ENCODE data around the gene MYL5.

Gene MYL5

DNA sequence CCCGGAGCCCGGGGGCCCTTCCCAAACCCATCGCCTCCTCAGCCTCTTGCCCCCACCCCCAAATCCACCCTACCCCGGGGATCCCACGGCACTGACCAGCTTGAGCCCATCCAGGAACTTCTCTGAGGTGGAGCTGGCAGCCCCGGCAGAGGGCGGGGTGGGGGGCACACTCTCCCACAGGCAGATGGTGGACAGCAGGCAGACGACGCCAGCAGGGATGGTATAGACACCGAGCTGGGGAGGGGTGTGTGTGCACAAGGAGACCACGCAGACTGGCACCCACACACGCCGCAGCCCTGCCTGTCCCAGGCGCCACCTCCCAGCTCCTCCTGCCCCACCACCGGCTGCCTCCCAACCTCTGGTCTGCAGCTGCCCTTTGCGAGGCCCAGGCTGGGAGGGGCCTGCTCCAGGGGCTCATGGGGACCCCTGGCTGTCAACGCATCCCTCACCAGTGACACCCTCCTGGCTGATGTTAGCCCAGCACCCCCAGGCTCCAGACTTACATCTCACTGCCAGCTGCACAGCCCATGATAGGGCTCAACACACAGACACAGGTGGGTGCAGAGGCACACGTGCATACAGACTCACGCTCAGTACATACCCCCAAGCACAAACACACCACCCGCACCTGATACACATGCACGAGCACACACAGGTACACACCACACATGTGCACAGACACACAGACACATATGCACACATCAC lies 10.4 kb downstream of the MYL5 start:
- ChIA-PET POLR2A (interaction anchor here (0.7 to 1.6 kb wide), 2 partner anchors 11 to 13 kb away, joined by 4 read pairs; partner anchors contain the start of genes ATP5ME and MYL5), CTCF (interaction anchor here (0.6 to 1.9 kb wide), 7 partner anchors 10 to 333 kb away, joined by 3 to 6 read pairs (median 4); partner anchors contain the start of genes ATP5ME and MYL5)

DNA sequence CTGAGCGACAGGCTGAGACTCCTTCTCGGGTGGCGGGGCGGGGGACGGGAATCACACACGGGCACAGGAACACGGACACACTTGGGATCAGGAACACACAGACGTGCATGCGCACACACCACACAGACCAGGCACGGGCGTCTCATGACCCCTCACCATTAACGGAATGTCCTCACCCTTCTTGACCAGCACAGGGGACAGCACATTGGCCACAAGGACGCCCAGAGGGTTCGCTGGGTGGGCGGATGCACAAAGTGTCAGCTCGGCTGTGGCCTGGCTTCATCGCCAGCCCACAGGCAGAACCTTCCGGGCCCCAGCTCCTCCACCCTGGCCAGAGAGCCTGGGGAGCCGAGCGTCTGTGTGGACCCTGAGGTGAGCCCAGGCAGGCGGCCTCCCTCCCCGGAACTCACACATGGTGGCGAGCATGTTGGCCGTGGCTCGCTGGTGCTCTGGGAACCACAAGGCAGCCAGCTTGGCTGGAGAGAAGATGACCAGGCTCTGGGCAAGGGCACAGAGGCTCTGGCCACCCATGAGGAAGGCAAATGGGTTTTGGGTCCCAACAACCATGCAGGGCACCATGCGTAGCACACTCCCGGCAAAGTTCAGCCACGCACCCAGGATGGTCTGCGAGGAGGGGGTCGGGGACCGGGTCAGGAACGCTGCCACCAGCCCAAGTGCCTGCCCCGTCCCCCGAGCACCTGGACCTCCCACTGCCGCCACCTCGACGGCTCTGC lies 11.5 kb downstream of the MYL5 start:
- H3K36me3 ChIP-seq (ENCODE audit: control insufficient read depth in 2 of 2, insufficient read depth in 1 of 2, low read length in 2 of 2) = no peaks in the 10 kb centered on the region
- no peak overlapping the region for H3K27ac ChIP-seq (ENCODE audit: extremely low read depth, low read depth, low read length)
- POLR2A ChIA-PET = no interaction called here
- H3K4me1 ChIP-seq (ENCODE audit: control insufficient read depth, insufficient read depth, low read length) = no peaks in the 10 kb centered on the region
- CTCF ChIA-PET = interaction anchor here (1.3 kb wide), 1 partner anchor 14 kb away, joined by 6 read pairs; no protein-coding TSS in a partner anchor
- no peaks in the 10 kb centered on the region for H3K9me3 ChIP-seq (ENCODE audit: control insufficient read depth, insufficient read depth, low read depth, low read length)
- no peak overlapping the region for H3K4me3 ChIP-seq (ENCODE audit: low read depth, low read length)
- TF ChIP-seq PRDM6 (tag by site-specific recombination; IDR thresholded peaks at IDR 0.05) (no peak), ZSCAN23 (tag by site-specific recombination; IDR thresholded peaks at IDR 0.05) (no peak), ZNF335 (tag by site-specific recombination; conservative IDR thresholded peaks at IDR 0.05) (no peak), ZNF266 (tag by site-specific recombination; IDR thresholded peaks at IDR 0.05; ENCODE audit: low read depth) (no peak), ZNF341 (tag by site-specific recombination; IDR thresholded peaks at IDR 0.05; ENCODE audit: low read depth) (no peak), ZNF404 (tag by site-specific recombination; IDR thresholded peaks at IDR 0.05) (no peak), ZNF600 (tag by site-specific recombination; IDR thresholded peaks at IDR 0.05) (no peak)
- TF ChIP-seq, protein P1, sequence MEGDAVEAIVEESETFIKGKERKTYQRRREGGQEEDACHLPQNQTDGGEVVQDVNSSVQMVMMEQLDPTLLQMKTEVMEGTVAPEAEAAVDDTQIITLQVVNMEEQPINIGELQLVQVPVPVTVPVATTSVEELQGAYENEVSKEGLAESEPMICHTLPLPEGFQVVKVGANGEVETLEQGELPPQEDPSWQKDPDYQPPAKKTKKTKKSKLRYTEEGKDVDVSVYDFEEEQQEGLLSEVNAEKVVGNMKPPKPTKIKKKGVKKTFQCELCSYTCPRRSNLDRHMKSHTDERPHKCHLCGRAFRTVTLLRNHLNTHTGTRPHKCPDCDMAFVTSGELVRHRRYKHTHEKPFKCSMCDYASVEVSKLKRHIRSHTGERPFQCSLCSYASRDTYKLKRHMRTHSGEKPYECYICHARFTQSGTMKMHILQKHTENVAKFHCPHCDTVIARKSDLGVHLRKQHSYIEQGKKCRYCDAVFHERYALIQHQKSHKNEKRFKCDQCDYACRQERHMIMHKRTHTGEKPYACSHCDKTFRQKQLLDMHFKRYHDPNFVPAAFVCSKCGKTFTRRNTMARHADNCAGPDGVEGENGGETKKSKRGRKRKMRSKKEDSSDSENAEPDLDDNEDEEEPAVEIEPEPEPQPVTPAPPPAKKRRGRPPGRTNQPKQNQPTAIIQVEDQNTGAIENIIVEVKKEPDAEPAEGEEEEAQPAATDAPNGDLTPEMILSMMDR (tag by site-specific recombination; IDR thresholded peaks at IDR 0.05) = no peak

More for the DNA sequence above, 10.4 kb downstream of the MYL5 start:
- no peaks in the 10 kb centered on the region for H3K9me3 ChIP-seq (ENCODE audit: control insufficient read depth, insufficient read depth, low read depth, low read length)
- TF ChIP-seq, protein P1 (tag by site-specific recombination; IDR thresholded peaks at IDR 0.05) = no peak
- TF ChIP-seq ZFHX2 (tag by site-specific recombination; conservative IDR thresholded peaks at IDR 0.05) = no peak
- TF ChIP-seq ZNF529 (tag by site-specific recombination; IDR thresholded peaks at IDR 0.05; ENCODE audit: insufficient replicate concordance) = no peak
- TF ChIP-seq ZNF148 (tag by site-specific recombination; IDR thresholded peaks at IDR 0.05; ENCODE audit: borderline replicate concordance) = no peak
- TF ChIP-seq ZNF610 (tag by site-specific recombination; IDR thresholded peaks at IDR 0.05; ENCODE audit: borderline replicate concordance) = no peak
- TF ChIP-seq ZNF76 (tag by site-specific recombination; IDR thresholded peaks at IDR 0.05; ENCODE audit: borderline replicate concordance, low read depth) = no peak
- TF ChIP-seq ZNF560 (tag by site-specific recombination; IDR thresholded peaks at IDR 0.05; ENCODE audit: borderline replicate concordance) = no peak
- TF ChIP-seq ZNF521 (tag by site-specific recombination; IDR thresholded peaks at IDR 0.05) = no peak
- TF ChIP-seq ZNF777 (tag by site-specific recombination; IDR thresholded peaks at IDR 0.05; ENCODE audit: borderline replicate concordance) = no peak
- no peak for TF ChIP-seq ZIC2 (tag by site-specific recombination; IDR thresholded peaks at IDR 0.05)
- TF ChIP-seq FEZF1 (tag by site-specific recombination; IDR thresholded peaks at IDR 0.05) = no peak
- TF ChIP-seq INSM2 (tag by site-specific recombination; IDR thresholded peaks at IDR 0.05) = no peak
- TF ChIP-seq KLF8 (tag by site-specific recombination; IDR thresholded peaks at IDR 0.05) = no peak
- no peak for TF ChIP-seq IKZF3 (tag by site-specific recombination; IDR thresholded peaks at IDR 0.05)
- H3K36me3 ChIP-seq (ENCODE audit: control insufficient read depth in 2 of 2, insufficient read depth in 1 of 2, low read length in 2 of 2) = no peaks in the 10 kb centered on the region
- no peak overlapping the region for H3K4me3 ChIP-seq (ENCODE audit: low read depth, low read length)
- no peak overlapping the region for H3K27ac ChIP-seq (ENCODE audit: extremely low read depth, low read depth, low read length)
- no peaks in the 10 kb centered on the region; the same call in 1 of the 2 replicates for H3K4me1 ChIP-seq (ENCODE audit: control insufficient read depth, insufficient read depth, low read length)

Data from HEK293 (cell line).